ENCODE results near the gene ADAMTS16.

ADAMTS16 gene

GRCh38 chr5:5289537-5289936 is 149.4 kb downstream of the ADAMTS16 start:
- H3K4me3 ChIP-seq (ENCODE audit: low read depth, low read length) = no peak overlapping the region
- in situ Hi-C loops (cut with HindIII; ENCODE audit: low sequenced_read_pairs) = no loop called here
- DNase-seq (ENCODE audit: low read depth, low spot score) = no peak
- TF ChIP-seq, protein P1, sequence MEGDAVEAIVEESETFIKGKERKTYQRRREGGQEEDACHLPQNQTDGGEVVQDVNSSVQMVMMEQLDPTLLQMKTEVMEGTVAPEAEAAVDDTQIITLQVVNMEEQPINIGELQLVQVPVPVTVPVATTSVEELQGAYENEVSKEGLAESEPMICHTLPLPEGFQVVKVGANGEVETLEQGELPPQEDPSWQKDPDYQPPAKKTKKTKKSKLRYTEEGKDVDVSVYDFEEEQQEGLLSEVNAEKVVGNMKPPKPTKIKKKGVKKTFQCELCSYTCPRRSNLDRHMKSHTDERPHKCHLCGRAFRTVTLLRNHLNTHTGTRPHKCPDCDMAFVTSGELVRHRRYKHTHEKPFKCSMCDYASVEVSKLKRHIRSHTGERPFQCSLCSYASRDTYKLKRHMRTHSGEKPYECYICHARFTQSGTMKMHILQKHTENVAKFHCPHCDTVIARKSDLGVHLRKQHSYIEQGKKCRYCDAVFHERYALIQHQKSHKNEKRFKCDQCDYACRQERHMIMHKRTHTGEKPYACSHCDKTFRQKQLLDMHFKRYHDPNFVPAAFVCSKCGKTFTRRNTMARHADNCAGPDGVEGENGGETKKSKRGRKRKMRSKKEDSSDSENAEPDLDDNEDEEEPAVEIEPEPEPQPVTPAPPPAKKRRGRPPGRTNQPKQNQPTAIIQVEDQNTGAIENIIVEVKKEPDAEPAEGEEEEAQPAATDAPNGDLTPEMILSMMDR (IDR thresholded peaks at IDR 0.05; ENCODE audit: low read depth, low read length) = no peak

DNA sequence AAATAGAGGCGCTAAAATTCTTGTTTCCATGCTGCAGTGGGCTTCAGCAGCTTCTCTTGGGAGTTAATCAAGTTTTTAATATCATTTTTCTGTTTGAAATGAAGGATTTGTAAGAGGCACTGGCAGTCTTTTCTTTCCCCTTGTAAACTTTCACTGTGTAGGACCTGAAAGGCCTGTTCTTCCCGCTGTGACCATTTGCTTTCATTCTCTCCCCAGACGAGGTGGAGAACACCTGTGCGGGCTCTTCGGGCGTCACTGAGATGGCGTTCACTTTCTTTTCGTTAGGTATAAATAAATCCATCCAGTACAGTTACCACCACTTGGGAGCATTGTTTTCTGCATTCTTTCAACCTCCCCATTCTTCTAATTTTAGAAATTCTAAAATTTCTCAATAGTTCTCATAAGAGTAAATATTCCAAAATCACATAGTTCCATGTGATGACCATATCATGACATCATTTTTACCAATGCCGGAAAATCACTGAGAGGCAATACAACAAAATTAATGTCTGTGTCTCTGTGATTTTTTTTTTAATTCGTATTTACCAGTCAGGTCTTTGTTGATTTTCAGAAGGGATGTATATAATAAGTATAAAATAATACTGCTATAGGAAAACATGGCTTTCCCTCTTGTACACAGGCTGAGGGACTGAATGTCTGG is 150.7 kb downstream of the ADAMTS16 start:
- TF ChIP-seq, protein P1 (IDR thresholded peaks at IDR 0.05; ENCODE audit: low read depth, low read length) = no peak
- in situ Hi-C loops (cut with HindIII; ENCODE audit: low sequenced_read_pairs) = no loop called here
- H3K4me3 ChIP-seq (ENCODE audit: low read depth, low read length) = no peak overlapping the region
- no peak for DNase-seq (ENCODE audit: low read depth, low spot score)

DNA sequence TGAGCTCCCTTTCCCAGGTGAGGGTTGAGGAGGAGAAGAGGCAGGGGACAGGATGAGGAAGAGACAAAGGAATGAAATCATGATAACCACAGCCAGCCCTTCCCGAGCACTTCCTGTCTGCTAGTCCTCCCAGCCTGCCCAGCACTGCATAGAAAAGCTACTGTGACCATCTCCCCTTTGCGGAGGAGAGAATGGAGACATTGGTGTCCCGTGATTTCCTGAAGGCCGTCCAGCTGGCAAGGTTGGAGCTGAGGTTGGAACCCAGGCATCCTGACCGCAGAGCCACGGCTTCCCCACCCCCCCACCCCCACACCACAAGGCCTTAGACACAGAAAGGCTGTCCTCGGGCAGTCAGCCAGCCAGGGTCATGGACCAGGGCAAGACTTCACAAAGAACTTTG is 151.2 kb downstream of the ADAMTS16 start:
- in situ Hi-C loops (cut with HindIII; ENCODE audit: low sequenced_read_pairs) = no loop called here
- TF ChIP-seq, protein P1 (IDR thresholded peaks at IDR 0.05; ENCODE audit: low read depth, low read length) = no peak
- DNase-seq (ENCODE audit: low read depth, low spot score) = peak; percentile 41
- no peak overlapping the region for H3K4me3 ChIP-seq (ENCODE audit: low read depth, low read length)

DNA sequence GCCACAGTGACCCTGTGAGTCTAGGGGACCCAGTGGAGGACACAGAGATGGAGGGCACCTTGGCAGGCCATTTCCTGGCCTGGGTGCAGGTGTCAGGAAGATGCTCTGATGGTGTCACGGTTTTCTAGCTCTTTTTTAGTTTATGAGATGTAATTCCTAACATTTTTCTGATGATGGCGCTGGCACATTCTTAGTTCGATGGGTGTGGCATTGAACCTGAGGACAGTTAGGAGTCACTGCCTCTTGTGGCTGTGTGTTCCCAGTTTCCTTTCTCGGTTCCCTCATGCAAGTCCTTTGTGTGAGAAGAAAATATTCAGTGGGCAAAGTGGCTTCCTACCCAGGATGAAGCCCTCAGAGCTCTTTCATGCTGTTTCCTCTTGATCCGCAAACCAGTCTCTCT is 152.9 kb downstream of the ADAMTS16 start:
- DNase-seq (ENCODE audit: low read depth, low spot score) = no peak
- in situ Hi-C loops (cut with HindIII; ENCODE audit: low sequenced_read_pairs) = no loop called here
- TF ChIP-seq, protein P1 (IDR thresholded peaks at IDR 0.05; ENCODE audit: low read depth, low read length) = no peak
- no peak overlapping the region for H3K4me3 ChIP-seq (ENCODE audit: low read depth, low read length)

GRCh38 chr5:5294429-5294828 is 154.3 kb downstream of the ADAMTS16 start:
- TF ChIP-seq, protein P1 (IDR thresholded peaks at IDR 0.05; ENCODE audit: low read depth, low read length) = no peak
- in situ Hi-C loops (cut with HindIII; ENCODE audit: low sequenced_read_pairs) = no loop called here
- no peak for DNase-seq (ENCODE audit: low read depth, low spot score)
- no peak overlapping the region for H3K4me3 ChIP-seq (ENCODE audit: low read depth, low read length)

DNA sequence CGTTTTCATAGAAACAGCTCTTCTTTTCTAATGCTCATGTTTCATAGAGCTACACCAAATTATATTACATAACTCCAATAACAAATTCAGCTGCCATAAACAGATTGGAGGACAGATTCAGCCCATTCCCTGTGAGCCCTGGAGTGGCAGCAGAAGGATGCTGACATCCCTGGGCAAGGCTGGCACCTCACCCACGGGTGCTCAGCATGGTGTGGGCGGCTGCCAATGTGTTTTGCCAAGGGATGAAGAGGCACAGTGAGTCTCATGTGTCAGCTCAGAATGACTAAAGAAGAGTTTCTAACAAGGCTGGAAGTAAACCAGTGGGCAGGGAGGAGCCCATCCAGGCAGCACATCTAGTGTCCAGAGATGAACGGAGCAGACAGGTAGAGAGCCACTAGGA is 155.2 kb downstream of the ADAMTS16 start:
- TF ChIP-seq, protein P1 (IDR thresholded peaks at IDR 0.05; ENCODE audit: low read depth, low read length) = no peak
- no peak for DNase-seq (ENCODE audit: low read depth, low spot score)
- in situ Hi-C loops (cut with HindIII; ENCODE audit: low sequenced_read_pairs) = no loop called here
- no peak overlapping the region for H3K4me3 ChIP-seq (ENCODE audit: low read depth, low read length)
